Hematopoietic multipotent progenitor cell treated with erythropoietin and hydrocortisone succinate and interleukin-3 and kit ligand, for 17 days (in vitro differentiated cells): ENCODE measurements around the gene KISS1R.

Experiments
- DNase-seq: peaks from one replicate; pipeline ENCODE4 v3.0.0-alpha.2; 2015; ENCODE audit warnings: low spot score

Gene KISS1R

GRCh38 chr19:920051-920864 lies 3.1 kb downstream of the KISS1R start:
- DNase-seq: no peak

GRCh38 chr19:924553-925086 lies 7.5 kb downstream of the KISS1R start:
- DNase-seq: no peak

- DNase-seq: no peak
Observed at GRCh38 chr19:925087-925525, 8.0 kb downstream of the KISS1R start.

- peak; percentile 69 for DNase-seq
Observed at GRCh38 chr19:925526-926322, 8.6 kb downstream of the KISS1R start, which contains the start of gene ARID3A. Gene ARID3A (plus strand): TSS chr19:926035. CDS start chr19:929529, 3,494 bp downstream.

- DNase-seq: no peak
Observed at GRCh38 chr19:926323-926588, 9.1 kb downstream of the KISS1R start.

- DNase-seq: no peak
Observed at GRCh38 chr19:926589-927350, 9.6 kb downstream of the KISS1R start.

- DNase-seq: no peak
Observed at GRCh38 chr19:927351-927779, 10.2 kb downstream of the KISS1R start.

- DNase-seq: no peak
Observed at GRCh38 chr19:927780-928401, 10.8 kb downstream of the KISS1R start.

GRCh38 chr19:928471-929202 lies 11.5 kb downstream of the KISS1R start:
- no peak for DNase-seq

GRCh38 chr19:929203-929890 lies 12.2 kb downstream of the KISS1R start:
- no peak for DNase-seq

- no peak for DNase-seq
Observed at GRCh38 chr19:929891-930258, 12.7 kb downstream of the KISS1R start.

- no peak for DNase-seq
Observed at GRCh38 chr19:931860-932647, 14.9 kb downstream of the KISS1R start.

GRCh38 chr19:932648-933552 lies 15.8 kb downstream of the KISS1R start:
- no peak for DNase-seq

- DNase-seq: no peak
Observed at GRCh38 chr19:933553-933882, 16.4 kb downstream of the KISS1R start.

- no peak for DNase-seq
Observed at GRCh38 chr19:934197-934840, 17.2 kb downstream of the KISS1R start.

- no peak for DNase-seq
Observed at GRCh38 chr19:934865-935479, 17.8 kb downstream of the KISS1R start.

GRCh38 chr19:936175-936546 lies 19.0 kb downstream of the KISS1R start:
- DNase-seq: no peak

GRCh38 chr19:937259-937694 lies 20.1 kb downstream of the KISS1R start:
- DNase-seq: no peak
